CD4-positive, alpha-beta T cell (primary cell): ENCODE results near the gene ANAPC5. TPM values are rescaled to one million over a fixed set of nuclear protein-coding genes. Genes with fewer than 3 reads are reported as not detected.

Source experiments
- ATAC-seq: fragments of 200-7000 bp; cut with Tn5 transposase; one replicate; pipeline ENCODE4 v1.10.0; 2022; ENCODE audit warnings: mild to moderate bottlenecking; ENCODE audit not compliant: poor library complexity
- CTCF ChIA-PET: fragments of 350-600 bp; sonication (Branson Sonifier 250); formaldehyde crosslinking; loops from one replicate; lab custom pipeline; 2021; ENCODE audit warnings: antibody characterized with exemption, inconsistent platforms; lab: Charles Lee
- POLR2A ChIA-PET: fragments of 350-600 bp; sonication (Branson Sonifier 250); formaldehyde crosslinking; loops from one replicate; lab custom pipeline; 2021; ENCODE audit warnings: antibody characterized with exemption, inconsistent platforms; lab: Charles Lee
- DNase-seq, 14 experiments: peaks; one replicate each; pipeline ENCODE4 v3.0.0-alpha.2; 2013 to 2020; ENCODE audit warnings: mixed read lengths in 2 of 14
- H3K27ac ChIP-seq, 2 donors: one replicate each; pipeline versions ENCODE4 v1.5.1 to v1.7.0; 2013; ENCODE audit warnings: low read length in 2 of 2, low read depth in 1 of 2, mild to moderate bottlenecking in 1 of 2
- H3K27me3 ChIP-seq, 2 experiments: 1 replicate in 1 of 2; 2 replicates in 1 of 2; pipeline versions ENCODE4 v1.6.1 to v1.7.0; 2013; ENCODE audit warnings: low read length in 2 of 2, control low read depth in 1 of 2, mild to moderate bottlenecking in 1 of 2, moderate library complexity in 1 of 2; ENCODE audit not compliant: insufficient read depth in 2 of 2, control insufficient read depth in 1 of 2
- H3K36me3 ChIP-seq: one replicate; pipeline ENCODE4 v1.6.1; 2013; ENCODE audit warnings: low read length, control low read depth; ENCODE audit not compliant: insufficient read depth
- H3K4me1 ChIP-seq: one replicate; pipeline ENCODE4 v1.6.1; 2013; ENCODE audit warnings: low read length, control low read depth; ENCODE audit not compliant: insufficient read depth
- H3K4me3 ChIP-seq: one replicate; pipeline ENCODE4 v1.5.1; 2013; ENCODE audit warnings: mild to moderate bottlenecking, low read length, moderate library complexity
- H3K9me3 ChIP-seq, 2 experiments: 1 replicate in 1 of 2; 2 replicates in 1 of 2; pipeline versions ENCODE4 v1.6.1 to v1.7.0; 2013; ENCODE audit warnings: low read length in 2 of 2, mild to moderate bottlenecking in 2 of 2, control low read depth in 1 of 2, moderate library complexity in 1 of 2; ENCODE audit not compliant: control insufficient read depth in 1 of 2, insufficient read depth in 1 of 2
- H3K27ac Mint-ChIP-seq: one replicate; pipeline ENCODE4 v1.8.0; 2020; ENCODE audit warnings: mixed read lengths
- H3K27me3 Mint-ChIP-seq: one replicate; pipeline ENCODE4 v1.8.0; 2021; ENCODE audit warnings: mixed read lengths
- H3K36me3 Mint-ChIP-seq: one replicate; pipeline ENCODE4 v1.8.0; 2021; ENCODE audit warnings: low read depth, mixed read lengths
- H3K4me1 Mint-ChIP-seq: one replicate; pipeline ENCODE4 v1.8.0; 2021; ENCODE audit warnings: low read depth, mixed read lengths
- H3K4me3 Mint-ChIP-seq: one replicate; pipeline ENCODE4 v1.8.0; 2020; ENCODE audit warnings: mild to moderate bottlenecking, mixed read lengths
- H3K9me3 Mint-ChIP-seq: one replicate; pipeline ENCODE4 v1.8.0; 2020; ENCODE audit warnings: mixed read lengths
- CTCF ChIP-seq: fragments of 200-600 bp; IDR thresholded peaks from one replicate; pipeline ENCODE4 v1.8.0; 2022; ENCODE audit warnings: antibody characterized with exemption, mild to moderate bottlenecking
- intact Hi-C, 2 experiments: fragments of 100-400 bp; cut with DNase I in 1 of 2; cut with micrococcal nuclease in 1 of 2; formaldehyde crosslinking; loops; one replicate each; pipeline versions ENCODE4 v1.15.1 to v1.9.0; 2023 to 2025; cut with DNase I, micrococcal nuclease
- total RNA-seq, 174 experiments: library from RNA in 2 of 174; stranded (reverse) in 2 of 174; gene quantifications; one replicate each; pipeline ENCODE4 v1.2.3 and lab custom pipeline; 2021 to 2026

ANAPC5 gene
- total RNA-seq, 2 experiments from 2014 or later: 88.2 to 96.2 TPM

GRCh38 chr12:121297435-121297991, 54.7 kb downstream of the ANAPC5 start:
- Mint-ChIP-seq H3K36me3 (peaks cover 4% of the 10 kb centered on the region), H3K9me3 (no peaks in the 10 kb centered on the region), H3K4me1 (peaks cover 13% of the 10 kb centered on the region), H3K4me3 (peak overlapping the region; percentile 90), H3K27me3 (no peaks in the 10 kb centered on the region), H3K27ac (peak overlapping the region; percentile 75)
- peak in 4 of 14 experiments; percentile 6 to 52 (median 34) for DNase-seq
- intact Hi-C loops: loop anchor here (1.0 to 2.0 kb wide), 3 partner anchors 55 to 89 kb away; partner anchors contain the start of genes ANAPC5 (in 2 of the 2) and P2RX4 (in 1 of the 2)
- Histone ChIP-seq H3K27me3 (no peaks in the 10 kb centered on the region), H3K27ac (no peak overlapping the region), H3K36me3 (no peaks in the 10 kb centered on the region), H3K4me1 (peaks cover 37% of the 10 kb centered on the region), H3K9me3 (no peaks in the 10 kb centered on the region), H3K4me3 (peak overlapping the region; percentile 67)
- ChIA-PET CTCF (no interaction called here), POLR2A (interaction anchor here (0.7 to 2.0 kb wide), 5 partner anchors 9 to 403 kb away, joined by 3 to 9 read pairs (median 4); partner anchors contain the start of gene RNF34)
- no peak for TF ChIP-seq CTCF
- no peak for ATAC-seq

- H3K27ac Mint-ChIP-seq: peak within 1 kb of the TSS; percentile 75
- POLR2A ChIA-PET: interaction anchor here (0.7 to 2.3 kb wide), 9 partner anchors 10 to 504 kb away, joined by 3 to 11 read pairs (median 4); partner anchors contain the start of genes ANAPC5 and RNF34
- H3K4me3 Mint-ChIP-seq: peak within 1 kb of the TSS; percentile 92
- intact Hi-C loops: loop anchor here (1.0 to 2.0 kb wide), 4 partner anchors 56 to 88 kb away; partner anchors contain the start of genes ANAPC5 (in 2 of the 2) and P2RX4 (in 1 of the 2)
- peak; percentile 88 for ATAC-seq
- H3K36me3 ChIP-seq: no peaks in the 10 kb centered on the region
- peaks cover 4% of the 10 kb centered on the region for H3K36me3 Mint-ChIP-seq
- H3K4me3 ChIP-seq: peak within 1 kb of the TSS; percentile 83
- peak; percentile 73 to 96 (median 84) for DNase-seq
- CTCF ChIA-PET: no interaction called here
- no peaks in the 10 kb centered on the region for H3K27me3 Mint-ChIP-seq
- peak; percentile 26 for TF ChIP-seq CTCF
- H3K4me1 Mint-ChIP-seq: peaks cover 13% of the 10 kb centered on the region
- no peak within 1 kb of the TSS for H3K27ac ChIP-seq
- no peaks in the 10 kb centered on the region for H3K27me3 ChIP-seq
- no peaks in the 10 kb centered on the region for H3K9me3 Mint-ChIP-seq
- H3K4me1 ChIP-seq: peaks cover 37% of the 10 kb centered on the region
- no peaks in the 10 kb centered on the region for H3K9me3 ChIP-seq
Measured at GRCh38 chr12:121296618-121297434, 55.4 kb downstream of the ANAPC5 start, which contains the start of gene CAMKK2. CAMKK2 (minus strand) TSS chr12:121296709; CDS start chr12:121274526, 22,183 bp downstream.
